HG03095 (cell line): Measurements from ENCODE around the gene TNFRSF12A.
A peak's percentile ranks its signal among the peaks of the same experiment; 100 is the strongest.
"Not testable (repeated sequence)": the region's sequence is repeated elsewhere in the genome, so short reads cannot be mapped to it uniquely, and the experiment has no call there.

ENCODE experiments used
- ATAC-seq: cut with Tn5 transposase; IDR thresholded peaks from one replicate; pipeline ENCODE4 v1.9.1; 2021; ENCODE audit warnings: moderate library complexity; ENCODE audit not compliant: unreplicated experiment

TNFRSF12A gene

DNA sequence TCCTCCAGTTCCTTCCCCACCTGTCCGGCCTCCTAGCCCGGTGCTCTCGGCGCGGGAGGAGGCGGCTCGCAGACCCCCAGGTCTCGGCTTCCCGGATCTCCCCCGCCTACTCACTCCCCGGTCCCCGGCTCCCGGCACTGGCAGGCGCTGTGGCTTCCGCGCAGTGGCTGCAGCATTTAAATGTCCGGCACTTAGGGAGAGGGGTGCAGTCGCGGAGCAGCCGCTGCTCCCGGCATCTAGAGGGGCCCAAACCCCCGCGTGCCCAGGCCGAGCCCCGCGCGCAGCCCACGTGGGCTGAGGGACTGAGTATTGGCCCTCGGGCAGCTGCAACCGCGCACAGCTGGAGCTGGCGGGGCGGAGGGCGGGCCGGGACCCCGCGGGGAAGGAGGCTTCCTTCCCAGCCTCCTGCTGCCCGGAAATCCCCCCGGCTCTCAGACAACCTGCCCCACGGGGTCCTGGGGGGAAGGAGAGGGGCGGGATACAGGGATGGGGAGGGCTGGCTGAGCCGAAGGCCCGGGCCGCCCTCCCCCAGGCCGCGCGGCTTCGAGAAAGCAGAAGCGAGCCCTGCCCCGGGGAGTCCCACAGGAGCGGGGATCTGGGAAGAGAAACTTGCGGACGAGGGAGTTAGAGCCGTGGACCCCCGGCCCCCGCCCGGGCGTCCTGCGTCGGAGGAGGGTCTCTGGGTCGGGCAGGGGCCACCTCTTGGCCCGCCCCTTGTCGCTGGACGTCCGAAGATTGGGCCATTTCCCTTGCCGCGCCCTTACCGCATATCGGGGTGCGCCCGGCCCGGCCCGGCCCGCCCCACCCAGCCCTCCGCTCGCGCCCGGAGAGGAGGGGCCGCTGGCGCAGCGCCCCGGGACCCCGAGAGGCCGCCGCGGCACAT is 25.8 kb downstream of the TNFRSF12A start, which contains the start of gene MMP25:
TSS of gene MMP25 (plus strand) at position 804 of the 883 bp plus-strand sequence. CDS start 357 bp downstream, outside the sequence.
- ATAC-seq: no peak

- ATAC-seq: no peak
Measured at GRCh38 chr16:3046641-3047386, 26.6 kb downstream of the TNFRSF12A start.

DNA sequence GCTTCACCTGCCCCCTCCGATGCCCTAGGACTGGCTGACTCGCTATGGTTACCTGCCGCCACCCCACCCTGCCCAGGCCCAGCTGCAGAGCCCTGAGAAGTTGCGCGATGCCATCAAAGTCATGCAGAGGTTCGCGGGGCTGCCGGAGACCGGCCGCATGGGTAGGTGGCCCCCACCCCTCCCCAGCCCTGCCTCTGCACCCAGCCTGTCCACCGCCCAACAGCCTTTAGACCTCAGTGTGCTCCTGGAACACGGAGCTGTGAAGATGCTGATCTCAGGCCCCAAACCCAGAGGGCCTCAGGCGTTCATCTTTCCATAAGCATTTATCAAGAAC is 27.2 kb downstream of the TNFRSF12A start:
- ATAC-seq: no peak

DNA sequence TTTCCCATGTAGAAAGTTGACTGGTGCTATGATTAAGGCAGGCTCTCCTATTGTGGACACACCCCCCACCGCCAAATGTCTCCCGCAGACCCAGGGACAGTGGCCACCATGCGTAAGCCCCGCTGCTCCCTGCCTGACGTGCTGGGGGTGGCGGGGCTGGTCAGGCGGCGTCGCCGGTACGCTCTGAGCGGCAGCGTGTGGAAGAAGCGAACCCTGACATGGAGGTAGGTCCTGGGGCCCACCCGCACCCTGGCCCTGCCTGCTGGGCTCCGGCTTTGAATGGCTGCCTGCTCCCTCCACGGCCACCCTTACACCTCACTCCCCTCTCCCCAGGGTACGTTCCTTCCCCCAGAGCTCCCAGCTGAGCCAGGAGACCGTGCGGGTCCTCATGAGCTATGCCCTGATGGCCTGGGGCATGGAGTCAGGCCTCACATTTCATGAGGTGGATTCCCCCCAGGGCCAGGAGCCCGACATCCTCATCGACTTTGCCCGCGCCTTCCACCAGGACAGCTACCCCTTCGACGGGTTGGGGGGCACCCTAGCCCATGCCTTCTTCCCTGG is 29.8 kb downstream of the TNFRSF12A start:
- ATAC-seq: no peak

GRCh38 chr16:3050487-3050886 is 30.3 kb downstream of the TNFRSF12A start:
- ATAC-seq: no peak

DNA sequence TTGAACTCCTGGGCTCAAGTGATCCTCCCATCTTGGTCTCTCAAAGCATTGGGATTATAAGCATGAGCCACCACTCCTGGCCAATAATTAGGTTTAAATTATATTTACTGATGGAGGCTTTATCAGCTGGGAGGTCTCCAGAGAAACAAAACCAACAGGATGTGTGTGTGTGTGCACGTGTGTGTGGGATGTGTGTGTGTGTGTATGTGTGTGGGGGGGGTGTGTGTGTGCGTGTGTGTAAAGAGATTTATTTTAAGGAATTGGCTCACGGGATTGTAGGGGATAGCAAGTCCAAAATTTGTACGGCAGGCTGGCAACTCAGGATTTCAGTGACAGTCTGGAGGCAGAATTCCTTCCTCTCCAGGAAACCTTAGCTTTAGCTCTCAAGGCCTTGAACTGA is 30.8 kb downstream of the TNFRSF12A start:
- no peak for ATAC-seq

- ATAC-seq: no peak
Measured at GRCh38 chr16:3051494-3051893, 31.3 kb downstream of the TNFRSF12A start.

DNA sequence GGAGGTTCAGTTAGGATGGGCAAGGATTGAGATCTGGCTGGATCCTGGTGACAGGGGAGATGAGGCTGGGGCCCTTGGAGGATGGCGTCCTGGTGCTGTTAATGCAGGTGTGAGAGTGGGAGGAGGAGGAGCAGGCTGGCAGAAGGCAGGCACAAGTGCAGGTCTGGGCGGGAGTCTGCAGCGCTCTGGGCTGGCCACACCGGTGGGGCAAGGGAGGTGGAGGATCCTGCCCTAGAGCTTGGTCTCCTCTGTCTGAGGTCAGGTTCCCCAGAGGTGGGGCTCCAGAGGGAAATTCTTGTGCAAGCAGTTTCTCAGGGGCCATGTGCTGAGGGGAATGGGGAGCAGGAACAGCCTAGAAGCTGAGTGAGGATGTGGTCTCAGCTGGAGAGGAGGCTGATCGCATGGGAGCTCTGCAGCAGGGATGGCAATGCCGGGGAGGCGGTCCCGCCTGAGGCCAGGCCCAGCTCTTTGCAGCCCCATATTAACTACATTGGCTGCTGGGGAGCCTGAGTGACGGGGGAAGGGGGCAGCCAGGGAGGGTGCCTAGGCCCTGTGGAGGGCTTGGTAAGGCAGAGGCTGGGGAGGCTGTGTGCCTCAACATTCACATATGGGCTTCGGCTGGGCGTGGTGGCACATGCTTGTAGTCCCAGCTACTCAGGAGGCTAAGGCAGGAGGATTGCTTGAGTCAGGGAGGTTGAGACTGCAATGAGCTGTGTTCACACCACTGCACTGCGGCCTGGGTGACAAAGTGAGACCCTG is 32.6 kb downstream of the TNFRSF12A start:
- ATAC-seq: not testable (repeated sequence)

DNA sequence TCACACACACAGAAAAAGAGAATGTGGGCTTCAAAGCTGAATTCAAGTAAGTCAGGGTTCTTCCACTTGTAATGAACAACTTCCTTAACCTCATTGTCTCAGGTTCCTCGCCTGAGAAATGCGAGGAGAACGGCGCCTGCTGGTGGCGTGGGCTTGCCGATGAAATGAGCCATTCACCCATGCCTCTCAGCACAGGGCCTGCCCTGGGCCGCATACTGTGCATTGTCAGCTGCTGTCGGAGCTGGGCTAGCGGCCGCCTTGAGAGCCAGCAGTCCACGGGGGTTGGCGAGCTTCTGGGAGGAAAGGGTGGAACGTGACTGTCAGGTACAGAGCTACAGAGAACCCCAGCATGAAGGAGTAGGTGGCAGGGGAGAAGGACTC is 33.2 kb downstream of the TNFRSF12A start:
- not testable (repeated sequence) for ATAC-seq

- ATAC-seq: no peak
Measured at GRCh38 chr16:3054965-3055733, 35.0 kb downstream of the TNFRSF12A start.

- ATAC-seq: not testable (repeated sequence)
Measured at GRCh38 chr16:3055734-3056115, 35.6 kb downstream of the TNFRSF12A start.

DNA sequence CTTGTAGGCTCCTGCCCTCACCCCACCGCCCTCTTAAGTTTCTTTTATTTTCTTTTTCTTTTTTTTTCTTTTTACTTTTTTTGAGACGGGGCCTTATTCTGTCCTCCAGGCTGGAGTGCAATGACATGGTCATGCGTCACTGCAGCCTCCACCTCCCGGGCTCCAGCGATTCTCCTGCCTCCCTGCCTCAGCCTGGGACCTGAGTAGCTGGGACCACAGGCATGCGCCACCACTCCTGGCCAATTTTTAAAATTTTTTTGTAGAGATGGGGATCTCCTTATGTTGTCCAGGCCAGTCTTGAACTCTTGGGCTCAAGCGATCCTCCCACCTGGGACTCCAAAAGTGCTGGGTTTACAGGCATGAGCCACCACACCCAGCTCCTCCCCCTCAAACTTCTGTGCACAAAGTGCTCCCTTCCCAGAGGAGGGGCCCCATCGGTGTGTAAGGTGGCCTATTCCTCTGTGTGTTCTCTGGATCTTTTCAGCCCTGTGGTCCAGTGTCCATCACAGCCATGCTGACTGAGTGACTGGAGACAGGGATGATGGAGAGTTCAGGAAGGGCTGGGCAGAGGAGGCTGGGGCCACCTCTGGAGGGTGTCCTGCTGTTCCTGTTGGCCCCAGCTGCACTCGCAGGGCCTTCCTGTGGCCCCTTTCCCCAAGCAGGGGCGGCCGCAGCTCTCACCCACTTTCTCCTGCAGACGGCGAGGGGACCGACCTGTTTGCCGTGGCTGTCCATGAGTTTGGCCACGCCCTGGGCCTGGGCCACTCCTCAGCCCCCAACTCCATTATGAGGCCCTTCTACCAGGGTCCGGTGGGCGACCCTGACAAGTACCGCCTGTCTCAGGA is 36.4 kb downstream of the TNFRSF12A start:
- ATAC-seq: no peak

DNA sequence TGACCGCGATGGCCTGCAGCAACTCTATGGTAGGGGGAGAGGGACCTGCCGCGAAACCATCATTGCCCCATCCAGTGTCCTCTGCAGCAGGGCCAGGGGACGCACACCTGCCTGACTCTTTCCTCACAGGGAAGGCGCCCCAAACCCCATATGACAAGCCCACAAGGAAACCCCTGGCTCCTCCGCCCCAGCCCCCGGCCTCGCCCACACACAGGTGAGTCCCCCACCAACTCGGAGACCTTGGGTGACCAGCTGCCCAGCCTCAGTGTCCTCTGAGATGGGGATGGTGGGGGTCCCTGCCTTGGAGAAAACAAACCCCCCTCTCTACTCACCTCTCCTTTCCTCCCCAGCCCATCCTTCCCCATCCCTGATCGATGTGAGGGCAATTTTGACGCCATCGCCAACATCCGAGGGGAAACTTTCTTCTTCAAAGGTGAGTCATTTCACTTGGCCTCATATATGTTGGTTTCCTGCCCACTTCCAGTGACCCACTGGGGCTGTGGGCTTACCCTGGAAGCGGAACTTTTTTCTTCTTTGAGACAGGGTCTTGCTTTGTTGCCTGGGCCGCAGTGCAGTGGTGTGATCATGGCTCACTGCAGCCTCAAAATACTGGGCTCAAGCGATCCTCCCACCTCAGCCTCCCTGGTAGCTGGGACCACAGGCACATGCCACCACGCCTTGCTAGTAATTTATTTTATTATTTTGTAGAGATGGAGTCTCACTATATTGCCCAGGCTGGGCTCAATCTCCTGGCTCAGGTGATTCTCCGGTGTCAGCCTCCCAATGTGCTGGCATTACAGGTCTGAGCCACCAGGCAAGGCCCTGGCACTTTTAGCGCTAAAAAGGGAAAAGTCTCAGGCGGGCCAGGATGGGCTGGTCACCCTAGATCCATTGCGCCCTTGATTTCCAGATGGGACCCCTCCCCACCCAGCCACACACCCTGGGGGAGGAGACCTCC is 37.3 kb downstream of the TNFRSF12A start:
- ATAC-seq: no peak

DNA sequence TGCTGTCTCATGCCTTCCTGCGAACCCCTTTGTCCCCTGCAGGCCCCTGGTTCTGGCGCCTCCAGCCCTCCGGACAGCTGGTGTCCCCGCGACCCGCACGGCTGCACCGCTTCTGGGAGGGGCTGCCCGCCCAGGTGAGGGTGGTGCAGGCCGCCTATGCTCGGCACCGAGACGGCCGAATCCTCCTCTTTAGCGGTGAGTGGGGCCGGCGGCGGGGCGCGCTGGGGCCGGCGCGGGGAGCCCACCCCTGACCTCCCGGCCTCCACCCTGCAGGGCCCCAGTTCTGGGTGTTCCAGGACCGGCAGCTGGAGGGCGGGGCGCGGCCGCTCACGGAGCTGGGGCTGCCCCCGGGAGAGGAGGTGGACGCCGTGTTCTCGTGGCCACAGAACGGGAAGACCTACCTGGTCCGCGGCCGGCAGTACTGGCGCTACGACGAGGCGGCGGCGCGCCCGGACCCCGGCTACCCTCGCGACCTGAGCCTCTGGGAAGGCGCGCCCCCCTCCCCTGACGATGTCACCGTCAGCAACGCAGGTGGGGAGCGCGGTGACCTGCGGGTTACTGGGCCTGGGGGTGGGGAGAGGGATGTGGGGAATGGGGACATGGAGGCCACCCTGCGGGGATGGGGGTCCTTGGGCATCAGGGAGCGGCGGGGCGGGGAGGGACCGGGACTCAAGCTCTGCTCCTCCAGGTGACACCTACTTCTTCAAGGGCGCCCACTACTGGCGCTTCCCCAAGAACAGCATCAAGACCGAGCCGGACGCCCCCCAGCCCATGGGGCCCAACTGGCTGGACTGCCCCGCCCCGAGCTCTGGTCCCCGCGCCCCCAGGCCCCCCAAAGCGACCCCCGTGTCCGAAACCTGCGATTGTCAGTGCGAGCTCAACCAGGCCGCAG is 38.2 kb downstream of the TNFRSF12A start:
- no peak for ATAC-seq

DNA sequence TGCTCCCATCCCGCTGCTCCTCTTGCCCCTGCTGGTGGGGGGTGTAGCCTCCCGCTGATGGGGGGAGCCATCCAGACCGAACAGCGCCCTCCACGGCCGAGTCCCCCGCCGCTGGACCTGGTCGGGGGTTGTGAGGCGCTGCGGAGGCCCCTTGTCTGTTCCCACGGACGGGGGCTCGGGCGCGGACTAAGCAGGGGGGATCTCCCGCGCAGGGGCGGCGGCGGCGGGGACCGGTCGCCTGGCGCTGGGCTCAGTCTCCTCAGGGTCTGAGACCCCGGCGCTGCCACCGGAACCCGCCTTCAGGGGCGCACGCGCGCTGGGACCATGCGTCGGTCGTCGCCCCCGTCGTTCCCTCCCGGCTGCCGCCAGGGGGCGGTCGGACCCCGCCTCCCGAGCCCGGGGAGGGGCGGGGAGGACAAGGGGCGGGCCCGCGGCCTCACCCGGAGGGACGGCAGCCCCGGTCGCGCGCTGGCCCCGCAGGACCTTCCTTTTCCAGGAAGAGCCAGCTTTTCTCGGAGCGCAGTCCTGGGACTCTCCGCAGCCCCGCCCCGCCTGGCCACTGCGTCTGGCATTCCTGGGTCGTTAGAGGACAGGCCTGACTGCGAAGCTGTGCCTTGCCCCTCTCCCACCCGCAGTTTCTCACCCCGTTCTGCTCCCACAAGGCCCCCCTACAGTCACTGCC is 39.0 kb downstream of the TNFRSF12A start:
- peak; percentile 63 for ATAC-seq

GRCh38 chr16:3059723-3060242 is 39.6 kb downstream of the TNFRSF12A start:
- no peak for ATAC-seq
